ENCODE data around the gene MTCL1.

Gene MTCL1

DNA sequence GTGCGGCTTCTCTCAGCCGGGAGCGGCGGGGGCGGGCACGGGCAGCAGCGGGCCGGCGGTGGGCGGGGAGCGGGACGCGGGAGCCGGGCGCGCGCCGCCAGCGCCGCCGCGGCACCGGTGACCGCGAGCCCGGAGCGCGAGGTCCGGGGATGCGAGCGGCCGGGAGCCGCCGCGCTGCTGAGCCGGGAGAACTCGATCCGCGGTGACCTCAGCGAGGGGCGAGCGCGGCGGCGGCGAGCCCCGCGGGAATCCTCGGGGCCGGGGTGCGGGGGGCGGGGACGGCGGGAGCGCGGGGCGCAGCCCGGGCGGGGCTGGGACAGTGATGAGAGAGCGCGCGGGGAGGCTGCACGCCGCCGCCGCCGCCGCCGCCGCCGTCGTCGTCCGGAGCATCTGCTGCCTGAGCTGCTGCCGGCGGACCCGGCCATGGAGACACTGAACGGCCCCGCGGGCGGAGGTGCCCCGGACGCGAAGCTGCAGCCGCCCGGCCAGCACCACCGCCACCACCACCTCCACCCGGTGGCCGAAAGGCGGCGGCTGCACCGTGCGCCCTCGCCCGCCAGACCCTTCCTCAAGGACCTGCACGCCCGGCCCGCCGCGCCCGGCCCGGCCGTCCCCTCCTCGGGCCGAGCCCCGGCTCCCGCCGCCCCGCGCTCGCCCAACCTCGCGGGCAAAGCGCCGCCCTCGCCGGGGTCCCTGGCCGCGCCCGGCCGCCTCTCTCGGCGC, at the start of gene MTCL1:
TSS of gene MTCL1 (plus strand) at position 319 of the 723 bp plus-strand sequence. CDS start at position 424, 105 bp downstream.
- Histone ChIP-seq H3K79me2 (no peaks in the 10 kb centered on the region), H3K36me3 (ENCODE audit: control insufficient read depth, insufficient read depth, low read length) (no peaks in the 10 kb centered on the region), H3K9ac (no peak within 1 kb of the TSS), H3K27me3 (ENCODE audit: control insufficient read depth, insufficient read depth, low read length) (no peaks in the 10 kb centered on the region), H3K4me3 (ENCODE audit: low read depth, low read length) (peak within 1 kb of the TSS; percentile 68), H2AFZ (peak within 1 kb of the TSS; percentile 99), H3K4me2 (ENCODE audit: low read length) (peak within 1 kb of the TSS; percentile 80), H3K4me1 (peaks cover 6% of the 10 kb centered on the region), H3K27ac (peak within 1 kb of the TSS; percentile 82), H3K9me3 (ENCODE audit: control insufficient read depth, low read length) (no peaks in the 10 kb centered on the region)
- TF ChIP-seq CTCF (IDR thresholded peaks at IDR 0.05): no peak

GRCh38 chr18:8656232-8656631, 49.1 kb upstream of the MTCL1 start:
- H3K36me3 ChIP-seq (ENCODE audit: control insufficient read depth, insufficient read depth, low read length): no peaks in the 10 kb centered on the region
- no peak for TF ChIP-seq CTCF (IDR thresholded peaks at IDR 0.05)
- H3K27me3 ChIP-seq (ENCODE audit: control insufficient read depth, insufficient read depth, low read length): no peaks in the 10 kb centered on the region

GRCh38 chr18:8657050-8657820, 48.1 kb upstream of the MTCL1 start:
- no peaks in the 10 kb centered on the region for H3K4me1 ChIP-seq
- no peak for TF ChIP-seq CTCF (IDR thresholded peaks at IDR 0.05)
- H2AFZ ChIP-seq: peak overlapping the region; percentile 31
- H3K4me3 ChIP-seq (ENCODE audit: low read depth, low read length): no peak overlapping the region
- H3K9me3 ChIP-seq (ENCODE audit: control insufficient read depth, low read length): no peaks in the 10 kb centered on the region
- no peak overlapping the region for H3K27ac ChIP-seq
- no peaks in the 10 kb centered on the region for H3K79me2 ChIP-seq
- no peak overlapping the region for H3K9ac ChIP-seq
- H3K36me3 ChIP-seq (ENCODE audit: control insufficient read depth, insufficient read depth, low read length): no peaks in the 10 kb centered on the region
- no peak overlapping the region for H3K4me2 ChIP-seq (ENCODE audit: low read length)
- no peaks in the 10 kb centered on the region for H3K27me3 ChIP-seq (ENCODE audit: control insufficient read depth, insufficient read depth, low read length)

More at GRCh38 chr18:8656232-8656631, 49.1 kb upstream of the MTCL1 start:
- no peak overlapping the region for H3K27ac ChIP-seq
- no peaks in the 10 kb centered on the region for H3K79me2 ChIP-seq
- peak overlapping the region; percentile 10 for H2AFZ ChIP-seq
- H3K9me3 ChIP-seq (ENCODE audit: control insufficient read depth, low read length): no peaks in the 10 kb centered on the region
- no peak overlapping the region for H3K4me2 ChIP-seq (ENCODE audit: low read length)
- no peaks in the 10 kb centered on the region for H3K4me1 ChIP-seq
- no peak overlapping the region for H3K9ac ChIP-seq
- H3K4me3 ChIP-seq (ENCODE audit: low read depth, low read length): no peak overlapping the region

DNA sequence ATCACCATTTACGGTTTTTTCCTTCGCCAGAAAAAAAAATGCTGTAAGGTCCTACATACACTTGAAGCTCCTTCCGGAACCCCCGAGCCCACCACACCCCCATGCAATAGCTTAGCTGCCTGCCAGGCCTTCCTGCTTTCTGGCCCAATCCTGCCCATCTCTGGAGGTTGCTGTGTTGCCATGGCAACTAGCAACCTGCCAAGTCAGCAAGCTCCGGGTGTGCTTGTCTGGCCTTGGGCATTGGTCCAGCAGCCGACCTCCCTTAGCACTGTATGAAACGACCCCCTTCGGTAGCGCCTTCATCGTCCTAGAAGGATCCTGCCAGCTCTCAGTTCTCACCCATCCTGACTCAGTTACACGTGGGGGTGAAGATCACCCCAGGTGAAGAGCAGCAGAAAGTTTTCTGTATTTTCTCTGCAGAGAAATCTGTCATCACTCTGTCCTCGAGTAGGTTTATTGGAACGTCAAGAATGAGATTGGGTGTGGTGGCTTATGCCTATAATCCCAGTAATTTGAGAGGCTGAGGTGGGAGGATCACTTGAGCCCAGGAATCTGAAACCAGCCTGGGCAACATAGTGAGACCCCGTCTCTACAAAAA, 47.4 kb upstream of the MTCL1 start:
- Histone ChIP-seq H3K4me2 (ENCODE audit: low read length) (no peak overlapping the region), H3K27me3 (ENCODE audit: control insufficient read depth, insufficient read depth, low read length) (no peaks in the 10 kb centered on the region), H3K79me2 (no peaks in the 10 kb centered on the region), H3K4me1 (no peaks in the 10 kb centered on the region), H3K9ac (no peak overlapping the region), H3K9me3 (ENCODE audit: control insufficient read depth, low read length) (no peaks in the 10 kb centered on the region), H2AFZ (peak overlapping the region; percentile 31), H3K27ac (no peak overlapping the region), H3K4me3 (ENCODE audit: low read depth, low read length) (no peak overlapping the region), H3K36me3 (ENCODE audit: control insufficient read depth, insufficient read depth, low read length) (no peaks in the 10 kb centered on the region)
- TF ChIP-seq CTCF (IDR thresholded peaks at IDR 0.05): no peak
